ENCODE results near the gene DAZAP2.

- no peak for TF ChIP-seq CTCF (IDR thresholded peaks at IDR 0.05)
- TF ChIP-seq POLR2A (IDR thresholded peaks at IDR 0.05): no peak
These were observed 35.9 kb upstream of the DAZAP2 start for GRCh38 chr12:51202718-51203117.

All from prostate gland (tissue), 2 donors.